ENCODE data around the gene PF4V1.
"Not testable (repeated sequence)": the region's sequence is repeated elsewhere in the genome, so short reads cannot be mapped to it uniquely, and the experiment has no call there.

The PF4V1 gene

GRCh38 chr4:73870260-73870659 is 17.2 kb downstream of the PF4V1 start:
- no peak for DNase-seq (ENCODE audit: low read depth, low spot score)

- DNase-seq (ENCODE audit: low read depth, low spot score) = no peak
Measured at GRCh38 chr4:73870768-73871167, 17.7 kb downstream of the PF4V1 start.

GRCh38 chr4:73871511-73872310 is 18.6 kb downstream of the PF4V1 start:
- DNase-seq (ENCODE audit: low read depth, low spot score) = no peak

GRCh38 chr4:73872316-73873108 is 19.4 kb downstream of the PF4V1 start:
- DNase-seq (ENCODE audit: low read depth, low spot score) = no peak

GRCh38 chr4:73874386-73874785 is 21.3 kb downstream of the PF4V1 start:
- DNase-seq (ENCODE audit: low read depth, low spot score) = no peak

GRCh38 chr4:73875401-73875800 is 22.3 kb downstream of the PF4V1 start:
- no peak for DNase-seq (ENCODE audit: low read depth, low spot score)

- DNase-seq (ENCODE audit: low read depth, low spot score) = no peak
Measured at GRCh38 chr4:73883306-73883705, 30.2 kb downstream of the PF4V1 start.

GRCh38 chr4:73885574-73886267 is 32.6 kb downstream of the PF4V1 start:
- no peak for DNase-seq (ENCODE audit: low read depth, low spot score)

- no peak for DNase-seq (ENCODE audit: low read depth, low spot score)
Measured at GRCh38 chr4:73891326-73891725, 38.2 kb downstream of the PF4V1 start.

GRCh38 chr4:73891739-73892405 is 38.8 kb downstream of the PF4V1 start:
- DNase-seq (ENCODE audit: low read depth, low spot score) = no peak

- DNase-seq (ENCODE audit: low read depth, low spot score) = no peak
Measured at GRCh38 chr4:73892966-73893365, 39.9 kb downstream of the PF4V1 start.

- DNase-seq (ENCODE audit: low read depth, low spot score) = no peak
Measured at GRCh38 chr4:73894001-73894400, 40.9 kb downstream of the PF4V1 start.

- no peak for DNase-seq (ENCODE audit: low read depth, low spot score)
Measured at GRCh38 chr4:73895201-73896175, 42.4 kb downstream of the PF4V1 start.

GRCh38 chr4:73896416-73896815 is 43.3 kb downstream of the PF4V1 start:
- DNase-seq (ENCODE audit: low read depth, low spot score) = no peak

GRCh38 chr4:73897380-73898136 is 44.5 kb downstream of the PF4V1 start:
- DNase-seq (ENCODE audit: low read depth, low spot score) = no peak

- DNase-seq (ENCODE audit: low read depth, low spot score) = not testable (repeated sequence)
Measured at GRCh38 chr4:73899338-73899737, 46.2 kb downstream of the PF4V1 start.

- no peak for DNase-seq (ENCODE audit: low read depth, low spot score)
Measured at GRCh38 chr4:73901031-73901430, 47.9 kb downstream of the PF4V1 start.

- no peak for DNase-seq (ENCODE audit: low read depth, low spot score)
Measured at GRCh38 chr4:73902038-73902637, 49.0 kb downstream of the PF4V1 start.

- no peak for DNase-seq (ENCODE audit: low read depth, low spot score)
Measured at GRCh38 chr4:73902817-73903547, 49.9 kb downstream of the PF4V1 start.
